MCF 10A (cell line): Measurements from ENCODE around the gene C20orf204. TPM values are rescaled to one million over a fixed set of nuclear protein-coding genes. Genes with fewer than 3 reads are reported as not detected.

Experiments used
- BruUV-seq: library from RNA; stranded (reverse); fragments of 400-500 nt; replicated peaks from 2 replicates; lab custom pipeline; 2021; lab: Mats Ljungman, UMichigan
- CTCF ChIA-PET: fragments of 300-600 bp; sonication (Branson Sonifier 250); formaldehyde crosslinking; extraction: SDS; loops from one replicate; lab custom pipeline; 2021; ENCODE audit warnings: antibody characterized with exemption, inconsistent platforms; lab: Yijun Ruan, JAX
- POLR2A ChIA-PET: fragments of 300-600, 350-650 bp; sonication (Branson Sonifier 250); formaldehyde crosslinking; extraction: SDS; loops from one replicate; lab custom pipeline; 2020; ENCODE audit warnings: antibody characterized with exemption, inconsistent platforms; lab: Yijun Ruan, JAX
- DNase-seq: peaks from one replicate; pipeline ENCODE4 v3.0.0-alpha.2; 2018; ENCODE audit not compliant: unreplicated experiment
- H3K27ac Mint-ChIP-seq: one replicate; pipeline ENCODE4 v1.8.0; 2022; ENCODE audit warnings: mild to moderate bottlenecking, low read depth, mixed read lengths; ENCODE audit not compliant: unreplicated experiment
- H3K27me3 Mint-ChIP-seq: one replicate; pipeline ENCODE4 v1.8.0; 2022; ENCODE audit warnings: mixed read lengths; ENCODE audit not compliant: insufficient read depth, unreplicated experiment
- H3K36me3 Mint-ChIP-seq: one replicate; pipeline ENCODE4 v1.8.0; 2022; ENCODE audit warnings: mild to moderate bottlenecking, moderate library complexity, mixed read lengths; ENCODE audit not compliant: insufficient read depth, unreplicated experiment
- H3K4me1 Mint-ChIP-seq: one replicate; pipeline ENCODE4 v1.8.0; 2022; ENCODE audit warnings: mixed read lengths; ENCODE audit not compliant: insufficient read depth, unreplicated experiment
- H3K4me3 Mint-ChIP-seq: one replicate; pipeline ENCODE4 v1.8.0; 2022; ENCODE audit warnings: mild to moderate bottlenecking, moderate library complexity, mixed read lengths; ENCODE audit not compliant: unreplicated experiment
- H3K9me3 Mint-ChIP-seq: one replicate; pipeline ENCODE4 v1.8.0; 2022; ENCODE audit warnings: mixed read lengths; ENCODE audit not compliant: unreplicated experiment
- CTCF ChIP-seq: fragments of 200-600 bp; IDR thresholded peaks from one replicate; pipeline ENCODE4 v1.8.0; 2022; ENCODE audit warnings: antibody characterized with exemption, mild to moderate bottlenecking; ENCODE audit not compliant: unreplicated experiment
- intact Hi-C: fragments of 100-400 bp; cut with micrococcal nuclease; formaldehyde crosslinking; loops from 2 replicates; pipeline ENCODE4 v1.14.1; 2022
- total RNA-seq: library from RNA; stranded (reverse); gene quantifications from 2 replicates; pipeline ENCODE4 v1.2.3, GENCODE V29; 2022

The C20orf204 gene
- total RNA-seq, 1 experiment from 2014 or later = 1.1 TPM

- CTCF ChIA-PET = interaction anchor here (0.7 to 8.9 kb wide), 6 partner anchors 18 to 43 kb away, joined by 3 to 93 read pairs (median 5); no protein-coding TSS in a partner anchor
- H3K27me3 Mint-ChIP-seq = no peaks in the 10 kb centered on the region
Observed at GRCh38 chr20:64082126-64082731, 46.2 kb downstream of the C20orf204 start.

GRCh38 chr20:64082820-64083377 is 46.9 kb downstream of the C20orf204 start:
- H3K27me3 Mint-ChIP-seq = peaks cover under 1% of the 10 kb centered on the region
- ChIA-PET CTCF (interaction anchor here (0.7 to 8.9 kb wide), 10 partner anchors 9 to 174 kb away, joined by 3 to 93 read pairs (median 4); partner anchors contain the start of gene SAMD10), POLR2A (interaction anchor here (1.4 to 1.8 kb wide), 2 partner anchors 39 to 102 kb away, joined by 4 to 5 read pairs; partner anchors contain the start of gene PRPF6)

More at GRCh38 chr20:64082126-64082731, 46.2 kb downstream of the C20orf204 start:
- BruUV-seq = no TSS peak
- POLR2A ChIA-PET = interaction anchor here (1.8 kb wide), 1 partner anchor 101 kb away, joined by 5 read pairs; the partner anchor contains the start of gene PRPF6
- intact Hi-C loops = no loop called here
- no peak for DNase-seq
- no peak for TF ChIP-seq CTCF
- H3K4me1 Mint-ChIP-seq = peaks cover 13% of the 10 kb centered on the region
- H3K27ac Mint-ChIP-seq = no peak overlapping the region
- H3K36me3 Mint-ChIP-seq = peaks cover 6% of the 10 kb centered on the region
- no peak overlapping the region for H3K4me3 Mint-ChIP-seq
- no peaks in the 10 kb centered on the region for H3K9me3 Mint-ChIP-seq

GRCh38 chr20:64083378-64083803 is 47.4 kb downstream of the C20orf204 start:
- ChIA-PET POLR2A (interaction anchor here (0.7 to 1.8 kb wide), 7 partner anchors 14 to 218 kb away, joined by 3 to 9 read pairs (median 4); partner anchors contain the start of genes PRPF6 and TPD52L2), CTCF (interaction anchor here (0.6 to 8.9 kb wide), 15 partner anchors 9 to 174 kb away, joined by 3 to 93 read pairs (median 3); partner anchors contain the start of gene SAMD10)
- TF ChIP-seq CTCF = peak; percentile 80
- intact Hi-C loops = loop anchor here (1.0 kb wide), 1 partner anchor 37 kb away; no protein-coding TSS in a partner anchor
- Mint-ChIP-seq H3K36me3 (peaks cover 6% of the 10 kb centered on the region), H3K4me3 (peak overlapping the region; percentile 66), H3K27ac (no peak overlapping the region), H3K4me1 (peaks cover 13% of the 10 kb centered on the region), H3K27me3 (peaks cover 5% of the 10 kb centered on the region), H3K9me3 (no peaks in the 10 kb centered on the region)
- BruUV-seq = no TSS peak
- DNase-seq = peak; percentile 61

More at GRCh38 chr20:64082820-64083377, 46.9 kb downstream of the C20orf204 start:
- Mint-ChIP-seq H3K4me1 (peaks cover 13% of the 10 kb centered on the region), H3K36me3 (peaks cover 6% of the 10 kb centered on the region), H3K4me3 (peak overlapping the region; percentile 66), H3K9me3 (no peaks in the 10 kb centered on the region), H3K27ac (no peak overlapping the region)
- BruUV-seq = no TSS peak
- intact Hi-C loops = loop anchor here (1.0 kb wide), 1 partner anchor 37 kb away; no protein-coding TSS in a partner anchor
- DNase-seq = no peak
- no peak for TF ChIP-seq CTCF
